OCI-LY1 (cell line): ENCODE results near the gene PIAS3.

Source experiments
- EZH2 ChIP-seq: fragments of 200-600 bp; sonication (generic), shearing (Covaris generic); IDR thresholded peaks from 2 replicates; pipeline ENCODE4 v1.8.0; 2017; ENCODE audit warnings: borderline replicate concordance, mixed run types, mild to moderate bottlenecking, antibody characterized with exemption, low read length, moderate library complexity, mixed read lengths
- TF ChIP-seq, protein P1 (sequence below): fragments of 200-600 bp; sonication (generic), shearing (Covaris generic); IDR thresholded peaks from 2 replicates; pipeline ENCODE4 v1.5.1; 2017; ENCODE audit warnings: mild to moderate bottlenecking, antibody characterized with exemption, low read length, moderate library complexity, mixed read lengths

GRCh38 chr1:145887631-145888030, 28.8 kb upstream of the PIAS3 start:
- TF ChIP-seq, protein P1, sequence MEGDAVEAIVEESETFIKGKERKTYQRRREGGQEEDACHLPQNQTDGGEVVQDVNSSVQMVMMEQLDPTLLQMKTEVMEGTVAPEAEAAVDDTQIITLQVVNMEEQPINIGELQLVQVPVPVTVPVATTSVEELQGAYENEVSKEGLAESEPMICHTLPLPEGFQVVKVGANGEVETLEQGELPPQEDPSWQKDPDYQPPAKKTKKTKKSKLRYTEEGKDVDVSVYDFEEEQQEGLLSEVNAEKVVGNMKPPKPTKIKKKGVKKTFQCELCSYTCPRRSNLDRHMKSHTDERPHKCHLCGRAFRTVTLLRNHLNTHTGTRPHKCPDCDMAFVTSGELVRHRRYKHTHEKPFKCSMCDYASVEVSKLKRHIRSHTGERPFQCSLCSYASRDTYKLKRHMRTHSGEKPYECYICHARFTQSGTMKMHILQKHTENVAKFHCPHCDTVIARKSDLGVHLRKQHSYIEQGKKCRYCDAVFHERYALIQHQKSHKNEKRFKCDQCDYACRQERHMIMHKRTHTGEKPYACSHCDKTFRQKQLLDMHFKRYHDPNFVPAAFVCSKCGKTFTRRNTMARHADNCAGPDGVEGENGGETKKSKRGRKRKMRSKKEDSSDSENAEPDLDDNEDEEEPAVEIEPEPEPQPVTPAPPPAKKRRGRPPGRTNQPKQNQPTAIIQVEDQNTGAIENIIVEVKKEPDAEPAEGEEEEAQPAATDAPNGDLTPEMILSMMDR, result no peak
- no peak for TF ChIP-seq EZH2
